COLO829 (cell line): ENCODE results near the gene TRAP1.

Source experiments
- DNase-seq: peaks from one replicate; pipeline ENCODE4 v3.0.0; 2012; ENCODE audit warnings: low spot score

The TRAP1 gene

DNA sequence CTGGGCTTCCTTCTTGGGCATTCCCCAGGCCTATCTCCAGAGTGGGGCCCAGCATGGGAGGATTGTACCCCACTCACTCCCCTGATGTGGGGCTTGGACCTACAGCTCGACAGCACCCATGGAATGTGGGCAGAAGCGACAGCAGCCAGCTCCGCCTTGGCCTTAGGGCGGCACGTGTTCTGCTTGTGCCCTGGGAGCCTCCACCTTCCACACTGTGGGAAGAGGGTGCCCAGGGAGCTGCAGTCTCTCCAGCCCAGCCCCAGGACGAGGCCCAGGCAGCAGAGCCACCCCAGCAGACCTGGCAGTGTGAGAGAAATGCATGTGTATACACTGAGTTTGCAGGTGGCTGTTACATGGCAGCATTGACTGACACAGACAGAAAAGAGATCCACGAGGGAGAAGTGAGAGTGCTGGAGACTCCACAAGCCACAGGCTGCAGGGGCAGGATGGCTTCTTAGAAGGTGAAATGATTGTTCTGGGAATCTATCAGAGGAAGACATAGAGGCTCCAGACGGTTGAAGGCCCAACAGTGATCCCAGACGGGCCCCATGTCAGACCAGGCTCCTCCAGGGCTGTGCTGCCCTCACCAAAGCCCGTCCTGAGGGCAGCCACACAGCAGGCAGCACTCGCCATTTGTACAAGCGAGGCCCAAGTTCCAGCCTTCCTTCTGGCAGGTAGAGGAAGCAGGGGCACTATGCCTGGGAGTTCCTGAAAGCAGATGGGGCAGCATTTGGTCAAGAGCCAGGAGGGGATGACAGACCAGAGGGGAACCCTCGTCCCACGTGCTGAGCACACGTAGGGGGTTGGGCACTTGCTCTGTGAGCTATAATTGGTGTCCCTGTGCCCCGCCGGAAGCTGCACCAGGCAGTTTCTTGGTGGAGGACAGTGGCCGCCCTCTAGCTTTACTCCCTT is 65.6 kb downstream of the TRAP1 start:
- DNase-seq, result no peak

DNA sequence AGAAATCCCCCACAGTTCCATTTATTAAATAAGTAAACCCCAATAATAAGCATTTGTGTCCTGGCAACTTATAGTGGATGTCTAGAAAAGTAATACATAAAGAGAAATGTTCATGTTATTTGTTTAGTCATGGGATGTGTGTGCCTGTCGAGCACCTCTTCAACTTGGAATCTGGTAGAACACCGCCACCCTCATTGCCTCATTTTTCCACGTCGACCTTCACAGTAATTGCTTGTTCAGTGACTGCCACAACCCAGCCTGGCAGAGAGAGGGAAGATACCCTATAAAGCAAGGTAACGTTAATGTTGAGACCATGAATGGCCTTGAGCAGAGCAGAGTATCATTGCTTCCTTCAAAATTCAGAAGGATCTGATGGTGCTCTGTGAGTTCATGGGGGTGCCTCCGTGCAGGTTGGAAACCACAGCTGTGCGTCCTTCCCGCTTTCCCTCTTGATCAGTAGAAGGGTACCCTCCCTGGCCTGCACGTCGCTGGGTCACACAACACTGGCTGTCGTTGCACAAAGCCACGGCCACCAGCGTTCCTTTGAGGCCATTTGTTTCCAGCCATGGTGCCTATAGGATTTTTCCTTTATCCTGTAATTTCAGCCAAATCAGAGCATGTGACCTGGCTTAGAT is 66.6 kb downstream of the TRAP1 start:
- DNase-seq, result no peak

DNA sequence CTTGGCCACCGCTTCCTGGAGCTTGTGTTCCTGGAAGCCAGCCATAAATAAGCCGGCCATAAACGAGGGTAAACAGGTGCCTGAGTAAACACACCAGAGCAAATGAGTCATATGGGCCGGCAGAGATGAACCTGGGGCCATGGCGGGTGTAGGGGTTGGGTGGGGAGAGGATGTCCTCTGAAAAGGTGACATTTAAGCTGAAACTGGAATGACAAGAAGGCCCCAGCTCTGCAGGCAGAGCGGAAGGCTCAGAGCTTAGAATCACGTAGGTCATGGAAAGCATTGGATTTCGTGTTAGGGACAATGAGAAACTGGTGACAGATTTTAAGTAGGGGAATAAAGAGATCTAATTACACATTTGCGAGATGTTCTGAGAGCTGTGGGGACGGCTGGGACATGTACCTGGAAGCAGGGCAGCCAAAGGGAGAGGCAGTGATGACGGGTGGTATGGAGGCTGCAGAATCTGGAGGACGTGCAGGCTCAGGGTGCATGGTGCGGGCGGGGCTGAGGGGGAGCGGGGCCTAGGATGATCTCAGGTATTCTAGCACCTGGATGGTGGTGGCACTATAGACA is 70.9 kb downstream of the TRAP1 start:
- no peak for DNase-seq

DNA sequence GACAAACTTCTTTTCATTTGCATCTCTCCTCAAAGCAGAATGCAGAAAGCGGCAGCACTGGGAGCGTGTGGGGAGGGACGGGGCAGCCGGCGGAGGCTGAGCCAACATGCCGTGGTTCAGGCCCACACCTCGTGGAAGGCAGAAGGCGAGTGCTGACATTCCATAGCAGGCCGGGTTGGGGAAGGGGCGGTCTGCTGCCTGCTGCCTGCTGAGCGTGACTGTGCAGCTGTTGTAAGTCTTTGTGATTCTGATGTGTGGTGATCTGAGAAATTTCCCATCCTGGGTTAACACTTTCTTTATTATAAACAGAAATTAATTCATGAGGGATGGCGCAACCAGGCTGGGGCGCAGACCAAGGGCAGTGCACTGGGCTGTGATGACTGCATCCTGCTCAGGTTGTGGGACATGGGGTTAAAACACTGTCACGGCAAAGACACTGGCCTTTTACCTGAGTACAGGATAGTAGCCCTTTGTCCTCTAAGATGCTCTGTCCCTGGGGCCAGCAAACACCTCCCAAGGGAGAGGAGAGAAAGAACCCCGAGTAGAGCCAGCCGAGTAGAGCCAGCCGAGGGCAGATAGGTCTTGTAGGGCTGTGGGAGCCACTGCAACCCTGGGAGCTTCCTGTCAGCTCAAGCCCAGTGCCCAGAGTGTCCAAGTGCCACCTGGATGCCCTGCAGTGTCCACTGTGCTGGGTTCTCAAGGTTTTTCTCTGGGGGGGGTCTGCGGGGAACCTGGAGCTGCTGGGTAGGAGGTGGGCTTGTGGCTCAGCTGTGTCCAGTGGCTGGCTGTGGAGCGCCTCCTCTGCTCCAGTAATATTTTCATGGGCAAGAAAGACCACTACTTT is 71.6 kb downstream of the TRAP1 start:
- no peak for DNase-seq

GRCh38 chr16:3645108-3645503 is 72.2 kb downstream of the TRAP1 start:
- no peak for DNase-seq

- no peak for DNase-seq
These were observed 74.1 kb downstream of the TRAP1 start for GRCh38 chr16:3643095-3643730.

- DNase-seq, result no peak
These were observed 74.8 kb downstream of the TRAP1 start for GRCh38 chr16:3642397-3643094.

DNA sequence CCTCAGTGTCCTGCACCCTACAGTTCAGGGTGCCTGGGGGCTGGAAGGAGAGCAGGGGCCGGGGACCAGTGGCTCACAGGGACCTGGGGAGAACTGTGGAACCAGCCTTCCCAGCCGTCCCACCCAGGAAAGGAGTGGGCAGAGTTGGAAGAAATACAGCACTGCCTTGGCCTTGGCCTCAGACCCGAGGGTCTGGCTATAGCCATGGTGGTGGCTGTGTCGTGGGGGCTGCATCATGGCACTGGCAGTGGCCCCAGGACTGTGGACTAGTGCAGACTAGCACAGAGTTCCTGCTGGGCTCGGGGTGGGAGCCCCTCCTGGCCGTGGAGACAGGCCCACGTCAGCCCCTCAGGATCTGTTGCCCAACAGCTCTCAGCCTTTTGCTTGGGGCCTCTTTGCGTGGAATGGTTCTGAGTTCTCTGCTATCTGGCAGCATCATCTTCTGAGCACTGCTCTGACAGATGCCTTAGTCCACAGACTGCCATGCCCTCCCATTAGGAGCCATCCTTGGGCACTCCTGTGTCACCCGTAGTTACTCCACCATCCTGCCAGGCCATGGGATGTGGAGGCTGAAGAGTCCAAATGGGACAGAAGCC is 75.4 kb downstream of the TRAP1 start:
- DNase-seq, result no peak

DNA sequence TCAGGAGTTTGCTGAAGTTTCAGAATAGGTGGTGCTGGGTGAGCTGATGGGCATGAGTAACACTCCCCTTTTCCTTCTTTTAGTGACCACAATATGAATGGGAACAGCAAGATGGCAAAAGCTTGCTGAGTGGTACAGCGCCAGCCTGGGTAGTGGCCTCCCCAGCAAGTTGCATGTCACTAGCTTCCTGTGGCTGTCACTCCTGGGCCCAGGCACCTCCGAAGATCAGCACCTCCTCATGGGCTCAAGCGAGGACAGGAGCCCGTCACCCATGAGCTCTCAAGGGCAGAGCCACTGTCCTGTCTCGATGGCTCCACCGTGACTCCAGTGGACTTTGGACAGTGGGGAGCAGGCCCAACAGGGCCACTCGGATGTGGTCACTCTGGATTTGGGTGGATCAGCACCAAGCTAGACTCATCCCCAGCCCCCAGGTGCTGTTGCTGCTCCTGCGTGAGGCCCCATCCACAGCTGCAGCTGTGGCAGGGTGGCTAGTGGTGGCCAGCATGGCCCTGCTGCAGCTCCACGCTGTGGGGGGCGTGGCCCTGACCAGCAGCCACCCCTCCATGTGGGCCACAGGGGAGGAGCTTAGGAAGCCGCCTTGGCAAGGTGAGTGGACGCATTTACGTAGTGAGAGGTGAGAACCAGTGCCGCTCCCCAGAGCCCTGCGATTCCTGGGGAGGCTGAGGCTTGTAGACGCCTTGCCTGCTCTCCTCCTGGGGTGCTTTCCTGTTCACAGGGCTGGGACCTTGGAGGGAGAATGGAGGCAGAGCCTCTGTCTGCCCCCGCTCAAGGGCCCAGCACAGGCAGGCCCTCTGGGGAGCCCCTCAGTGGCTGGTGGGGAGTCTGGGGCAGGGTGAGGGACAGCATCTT is 76.5 kb downstream of the TRAP1 start:
- no peak for DNase-seq

DNA sequence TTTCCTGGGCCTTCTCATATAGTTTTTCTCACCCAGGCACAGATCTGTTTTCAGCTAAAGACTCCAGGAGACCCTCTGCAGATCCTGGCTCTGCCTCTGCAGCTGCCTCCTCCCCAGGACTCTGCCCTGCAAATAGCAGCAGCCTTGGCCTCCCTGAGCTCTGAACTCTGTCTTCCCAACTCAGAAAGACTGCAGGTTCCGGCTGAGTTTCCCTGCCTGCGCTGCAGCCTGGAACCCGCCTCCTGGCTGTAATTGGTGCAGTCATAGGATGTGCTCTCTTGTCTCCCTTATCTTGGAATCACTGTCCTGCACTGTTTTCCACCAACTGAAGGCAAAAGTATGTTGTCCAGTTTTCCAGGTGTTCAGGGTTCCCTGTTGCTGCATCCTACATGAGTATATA is 77.1 kb downstream of the TRAP1 start:
- DNase-seq, result no peak

- DNase-seq, result no peak
These were observed 78.2 kb downstream of the TRAP1 start for GRCh38 chr16:3638916-3639644.

DNA sequence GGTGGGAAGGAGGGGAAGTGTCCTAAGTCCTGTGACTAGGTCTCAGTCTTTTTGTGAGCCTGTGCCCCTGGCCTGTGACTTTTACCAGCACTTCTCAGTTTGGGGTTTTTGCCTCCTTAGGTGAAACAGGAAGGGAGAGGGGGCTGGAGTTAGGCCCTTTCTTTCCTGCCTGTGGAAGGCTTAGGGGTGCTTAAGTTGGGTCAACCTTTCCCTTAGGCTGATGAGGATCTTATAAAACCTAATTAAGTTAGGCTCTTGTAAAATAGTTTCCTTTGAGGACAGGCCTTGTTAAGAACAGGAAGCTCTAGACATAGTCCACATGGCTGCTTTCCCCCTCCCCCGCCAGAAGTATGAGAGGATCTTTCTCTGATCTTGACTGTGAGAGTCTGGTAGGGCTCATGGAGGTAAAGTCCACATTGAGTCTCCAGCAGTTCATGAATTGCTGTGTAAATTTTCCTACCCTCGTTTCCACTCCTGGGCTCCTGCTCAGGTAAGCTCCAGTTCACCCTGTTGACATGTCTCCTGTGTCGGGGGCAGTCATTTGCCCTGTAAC is 79.9 kb downstream of the TRAP1 start:
- DNase-seq, result no peak

DNA sequence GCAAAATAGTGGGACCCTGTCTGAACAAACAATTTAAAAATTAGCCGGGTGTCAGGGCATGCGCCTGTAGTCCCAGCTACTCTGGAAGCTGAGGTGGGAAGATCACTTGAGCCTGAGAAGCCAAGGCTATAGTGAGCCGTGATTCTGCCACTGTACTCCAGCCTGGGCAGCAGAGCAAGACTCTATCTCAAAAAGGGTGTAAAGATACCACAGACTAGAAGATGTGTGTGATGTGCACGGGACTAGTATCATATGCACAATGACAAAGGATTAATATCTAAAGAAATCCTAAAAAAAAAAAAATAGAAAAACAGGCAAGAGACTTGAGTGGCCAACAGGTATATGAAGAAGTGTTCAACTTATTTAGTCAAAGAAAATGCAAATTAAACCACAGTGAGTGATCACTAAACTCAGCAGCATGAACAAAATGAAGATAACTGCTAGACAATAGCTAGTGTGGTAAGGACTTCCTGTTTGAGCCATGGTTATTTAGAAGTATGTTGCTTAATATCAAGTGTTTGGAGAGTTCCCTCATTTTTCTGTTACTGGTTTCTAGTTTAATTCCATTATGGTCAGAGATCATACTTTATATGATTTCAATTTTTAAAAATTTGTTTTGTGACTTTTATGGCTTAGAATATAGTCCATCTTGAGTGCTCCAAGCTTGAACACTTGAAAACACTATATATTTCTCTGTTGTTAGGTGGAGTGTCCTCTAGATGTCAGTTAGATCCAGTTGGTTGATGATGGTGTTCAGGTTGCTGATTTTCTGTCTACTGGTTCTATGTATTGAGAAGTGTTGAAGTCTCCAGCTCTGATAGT is 91.2 kb downstream of the TRAP1 start:
- no peak for DNase-seq

- no peak for DNase-seq
These were observed 92.0 kb downstream of the TRAP1 start for GRCh38 chr16:3625331-3625730.

- no peak for DNase-seq
These were observed 93.7 kb downstream of the TRAP1 start for GRCh38 chr16:3623642-3624041.

- no peak for DNase-seq
These were observed 98.6 kb downstream of the TRAP1 start for GRCh38 chr16:3618769-3619141.

- DNase-seq, result peak; percentile 24
These were observed 104.5 kb downstream of the TRAP1 start for GRCh38 chr16:3612510-3613466.
